Amygdala (tissue), 56 donors: ENCODE measurements around the gene C5orf52.
"Not testable (repeated sequence)": the region's sequence is repeated elsewhere in the genome, so short reads cannot be mapped to it uniquely, and the experiment has no call there.

Source experiments
- DNase-seq, 56 donors: peaks; one replicate each; lab custom pipeline; 2025; lab: John Stamatoyannopoulos, UW

C5orf52 gene

GRCh38 chr5:157674351-157674750 is 3.0 kb downstream of the C5orf52 start:
- DNase-seq = not testable (repeated sequence)

- no peak for DNase-seq
Observed at GRCh38 chr5:157677931-157678330, 6.6 kb downstream of the C5orf52 start.

DNA sequence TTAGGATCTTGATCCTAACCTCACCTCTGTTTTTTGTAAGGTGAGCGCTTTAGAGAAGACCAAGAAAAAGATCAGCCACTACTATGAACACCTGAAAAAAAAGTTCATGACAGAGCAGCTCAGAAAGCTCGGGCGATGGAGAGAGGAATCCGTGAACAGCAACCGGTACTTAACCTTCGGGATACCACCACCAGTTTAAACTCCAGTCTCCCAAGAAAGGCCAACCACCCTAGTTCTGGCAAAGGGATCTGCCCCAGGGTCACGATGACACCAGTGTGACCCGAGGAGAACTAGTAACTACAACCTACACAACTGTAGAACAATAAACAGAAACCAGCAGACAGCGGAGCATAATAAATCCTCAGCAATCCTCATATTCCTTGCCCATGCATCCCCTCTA is 8.5 kb downstream of the C5orf52 start:
- no peak for DNase-seq

- no peak for DNase-seq
Observed at GRCh38 chr5:157680239-157680638, 8.9 kb downstream of the C5orf52 start.

GRCh38 chr5:157681048-157681447 is 9.7 kb downstream of the C5orf52 start:
- no peak for DNase-seq

GRCh38 chr5:157682257-157682656 is 10.9 kb downstream of the C5orf52 start:
- no peak for DNase-seq

DNA sequence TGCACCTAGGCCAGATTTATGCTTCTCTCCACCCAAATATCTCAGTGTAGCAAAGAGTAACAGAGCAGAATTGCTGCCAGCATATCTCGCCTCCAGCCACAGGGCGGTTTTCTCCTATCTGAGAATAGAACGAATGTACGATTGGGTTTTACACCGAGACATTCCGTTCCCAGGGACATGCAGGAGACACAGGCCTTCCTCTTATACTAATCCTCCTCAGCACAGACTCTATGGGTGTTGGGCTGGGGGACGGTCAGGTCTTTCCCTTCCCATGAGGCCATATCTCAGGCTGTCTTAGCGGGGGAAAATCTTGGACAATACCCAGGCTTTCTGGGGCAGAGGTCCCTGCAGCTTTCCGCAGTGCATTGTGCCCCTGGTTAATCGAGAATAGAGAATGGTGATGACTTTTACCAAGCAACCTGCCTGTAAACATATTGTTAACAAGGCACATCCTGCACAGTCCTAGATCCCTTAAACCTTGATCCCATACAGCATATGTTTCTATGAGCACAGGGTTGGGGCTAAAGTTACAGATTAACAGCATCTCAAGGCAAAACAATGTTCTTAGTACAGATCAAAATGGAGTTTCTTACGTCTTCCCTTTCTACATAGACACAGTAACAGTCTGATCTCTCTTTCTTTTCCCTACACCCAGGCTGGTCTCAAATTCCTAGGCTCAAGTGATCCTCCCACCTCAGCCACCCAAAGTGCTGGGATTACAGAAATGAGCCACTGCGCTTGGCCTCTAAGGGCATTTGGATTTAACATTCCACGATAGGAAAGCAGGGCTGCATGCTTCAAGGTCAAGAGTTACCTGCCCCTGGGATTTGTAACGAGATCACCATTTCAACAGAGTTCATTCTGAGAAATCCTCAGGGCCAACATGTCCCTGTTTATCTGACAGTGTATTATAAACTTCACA is 15.2 kb downstream of the C5orf52 start:
- DNase-seq = not testable (repeated sequence)

GRCh38 chr5:157687198-157687554 is 15.8 kb downstream of the C5orf52 start:
- no peak for DNase-seq

DNA sequence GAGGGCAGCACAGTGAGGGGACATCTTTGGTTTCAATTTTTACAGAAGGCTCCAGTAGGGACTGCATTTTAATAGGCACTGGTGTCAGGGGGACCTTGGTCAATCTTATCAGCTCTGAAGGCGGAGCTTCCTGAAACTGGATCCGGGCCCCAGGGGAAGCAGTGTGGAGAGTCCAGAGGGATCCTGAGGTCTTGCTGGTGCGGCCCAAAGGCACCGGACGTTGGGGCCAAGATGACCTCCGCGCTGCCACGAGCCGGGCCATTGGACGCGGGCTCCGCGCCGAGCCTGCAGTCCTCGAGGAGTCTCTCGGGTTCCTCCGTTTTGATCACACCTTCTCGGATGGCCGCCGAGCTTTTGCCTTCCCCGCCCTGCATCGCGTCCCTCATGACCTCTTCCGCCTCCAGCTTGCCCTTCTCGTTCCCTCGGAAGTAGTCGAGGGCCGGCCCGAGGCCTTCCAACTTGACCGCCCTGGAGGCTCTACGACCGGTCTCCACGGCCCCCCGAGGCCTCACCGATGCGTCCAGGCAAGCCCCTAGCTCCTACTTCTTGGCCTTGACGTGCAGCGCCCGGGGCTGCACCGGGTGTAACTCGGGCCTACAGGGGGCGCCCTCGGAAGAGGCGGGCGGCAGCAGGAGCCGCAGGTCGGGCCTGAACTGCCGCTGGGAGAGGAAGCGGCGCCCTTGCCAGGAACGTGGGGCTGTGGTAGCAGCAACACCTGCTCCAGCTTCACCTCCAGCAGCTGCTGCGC is 18.8 kb downstream of the C5orf52 start:
- no peak for DNase-seq

DNA sequence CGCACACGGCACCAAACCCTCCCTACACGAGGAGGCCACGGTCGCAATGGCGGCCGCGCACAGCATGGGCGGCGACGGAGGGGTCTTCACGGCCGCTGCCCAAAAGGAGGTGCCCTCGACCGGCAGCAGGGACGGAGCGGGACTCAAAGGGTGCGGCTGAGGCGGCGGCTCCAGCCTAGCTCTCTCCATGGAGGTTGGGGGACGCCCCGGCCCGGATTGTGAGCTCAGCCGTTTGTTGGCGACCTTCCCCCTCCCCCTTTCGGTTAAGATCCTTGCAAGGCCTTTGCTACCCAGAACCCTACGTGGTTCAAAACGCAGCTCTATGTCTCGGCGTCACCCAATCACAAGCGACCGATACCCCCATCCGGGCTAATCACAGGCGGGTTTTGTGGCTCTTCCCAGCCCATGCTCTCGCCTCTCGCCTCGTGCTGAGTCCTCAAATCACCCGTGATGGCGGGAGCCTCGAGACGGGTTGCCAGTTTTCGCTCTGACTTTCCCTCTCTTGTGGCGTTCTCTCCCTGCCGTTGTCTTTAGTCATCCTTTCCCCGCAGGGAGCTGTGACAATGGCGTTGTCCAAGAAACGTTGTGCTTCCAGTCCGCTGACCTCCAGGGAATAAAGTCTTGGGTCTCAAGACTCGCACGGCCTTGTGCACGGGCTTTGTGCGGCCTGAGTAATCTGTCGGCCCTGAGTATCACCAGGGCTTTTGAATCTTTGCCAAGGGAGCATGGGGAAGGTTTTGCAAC is 19.5 kb downstream of the C5orf52 start:
- no peak for DNase-seq

- not testable (repeated sequence) for DNase-seq
Observed at GRCh38 chr5:157693816-157694215, 22.5 kb downstream of the C5orf52 start.

DNA sequence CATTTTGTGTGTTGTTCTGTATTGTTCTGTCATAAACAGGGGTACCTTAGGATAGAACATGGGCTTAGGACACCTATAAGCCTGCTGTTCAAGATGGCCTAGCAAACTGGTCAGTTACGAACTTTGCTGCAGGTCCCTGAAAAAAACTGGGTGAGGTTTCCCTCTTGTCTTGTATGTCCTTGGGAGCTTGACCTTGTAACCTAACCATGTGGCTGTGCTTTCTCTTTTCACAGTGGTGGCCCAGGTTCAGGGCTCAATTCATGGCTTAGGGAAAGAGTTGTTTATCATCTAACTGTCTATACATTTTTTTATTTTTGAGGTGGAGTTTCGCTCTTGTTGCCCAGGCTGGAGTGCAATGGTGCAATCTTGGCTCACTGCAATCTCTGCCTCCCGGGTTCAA is 24.8 kb downstream of the C5orf52 start:
- DNase-seq = not testable (repeated sequence)

DNA sequence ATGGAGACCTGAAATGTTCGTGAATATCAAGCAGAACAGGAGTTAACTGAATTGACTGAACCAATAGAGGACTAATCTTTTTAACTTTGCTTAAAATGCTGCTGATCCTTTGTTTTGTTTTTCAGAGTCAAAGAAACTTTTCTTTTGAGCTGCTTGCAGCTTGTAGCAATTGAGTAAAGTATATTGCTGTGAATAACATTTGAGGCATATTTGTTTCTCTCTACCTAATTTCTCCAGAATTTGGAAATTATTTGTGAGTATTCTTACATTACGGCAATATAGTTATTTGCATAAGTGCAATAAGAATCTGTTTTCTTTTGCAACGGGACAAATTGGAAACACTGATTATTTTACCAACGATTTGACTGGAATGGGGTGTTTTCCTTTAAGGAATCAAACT is 27.3 kb downstream of the C5orf52 start:
- DNase-seq = not testable (repeated sequence)

DNA sequence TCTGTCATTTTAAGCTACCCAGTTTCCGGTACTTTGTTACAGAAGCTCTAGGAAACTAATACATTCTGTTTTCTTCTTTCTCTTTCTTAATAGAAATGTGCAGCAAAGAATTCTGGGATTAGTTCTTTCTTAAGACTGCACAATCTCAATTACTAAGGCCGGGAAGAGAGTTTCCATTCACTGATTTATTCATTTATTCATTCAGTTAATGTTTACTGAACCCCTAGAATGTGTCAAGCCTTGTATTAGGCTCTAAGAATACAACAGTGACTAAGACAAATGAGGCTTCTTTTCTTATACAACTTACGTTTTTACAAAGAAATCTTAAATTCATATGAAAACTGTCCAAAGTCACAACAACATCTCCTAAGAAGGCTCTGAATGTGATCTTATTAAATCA is 32.4 kb downstream of the C5orf52 start:
- no peak for DNase-seq

- no peak for DNase-seq
Observed at GRCh38 chr5:157708866-157709265, 37.5 kb downstream of the C5orf52 start.

DNA sequence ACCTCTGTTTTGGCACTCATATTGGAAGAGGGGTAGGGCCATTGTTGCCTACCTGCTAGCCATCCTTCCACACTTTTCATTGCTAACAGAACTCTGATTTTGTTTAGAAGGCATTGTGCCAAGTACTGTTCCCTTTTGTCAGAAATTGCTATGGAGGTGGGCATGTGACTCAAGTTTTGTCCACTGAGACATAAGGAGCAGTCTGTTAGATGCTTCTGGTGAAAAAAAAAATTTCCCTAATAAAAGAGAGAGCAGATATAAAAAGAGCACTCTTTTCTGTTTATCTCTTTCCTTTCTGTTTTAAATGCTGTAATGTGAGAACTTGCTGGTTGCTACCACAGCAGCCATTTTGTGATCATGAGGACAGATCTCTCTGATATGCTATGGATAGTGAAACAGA is 38.0 kb downstream of the C5orf52 start:
- no peak for DNase-seq

DNA sequence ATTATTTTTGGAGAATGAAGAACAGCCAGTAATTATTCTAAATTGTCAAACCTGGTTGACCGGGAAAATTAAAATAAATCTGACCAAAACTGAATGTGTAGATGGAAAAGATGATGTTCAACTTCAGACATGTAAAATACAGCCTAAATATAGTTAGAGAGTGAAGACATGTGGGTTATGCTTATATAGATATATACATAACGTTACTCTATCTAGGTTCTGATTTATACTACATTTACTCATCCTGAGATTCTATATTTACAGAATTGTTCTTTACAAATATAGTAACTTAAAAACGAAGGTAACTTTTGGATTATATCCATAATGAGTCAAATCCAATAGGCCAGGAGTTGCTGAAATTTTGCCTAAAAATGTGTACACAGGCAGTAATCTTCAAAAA is 39.1 kb downstream of the C5orf52 start:
- DNase-seq = no peak

- no peak for DNase-seq
Observed at GRCh38 chr5:157710882-157711281, 39.5 kb downstream of the C5orf52 start.

DNA sequence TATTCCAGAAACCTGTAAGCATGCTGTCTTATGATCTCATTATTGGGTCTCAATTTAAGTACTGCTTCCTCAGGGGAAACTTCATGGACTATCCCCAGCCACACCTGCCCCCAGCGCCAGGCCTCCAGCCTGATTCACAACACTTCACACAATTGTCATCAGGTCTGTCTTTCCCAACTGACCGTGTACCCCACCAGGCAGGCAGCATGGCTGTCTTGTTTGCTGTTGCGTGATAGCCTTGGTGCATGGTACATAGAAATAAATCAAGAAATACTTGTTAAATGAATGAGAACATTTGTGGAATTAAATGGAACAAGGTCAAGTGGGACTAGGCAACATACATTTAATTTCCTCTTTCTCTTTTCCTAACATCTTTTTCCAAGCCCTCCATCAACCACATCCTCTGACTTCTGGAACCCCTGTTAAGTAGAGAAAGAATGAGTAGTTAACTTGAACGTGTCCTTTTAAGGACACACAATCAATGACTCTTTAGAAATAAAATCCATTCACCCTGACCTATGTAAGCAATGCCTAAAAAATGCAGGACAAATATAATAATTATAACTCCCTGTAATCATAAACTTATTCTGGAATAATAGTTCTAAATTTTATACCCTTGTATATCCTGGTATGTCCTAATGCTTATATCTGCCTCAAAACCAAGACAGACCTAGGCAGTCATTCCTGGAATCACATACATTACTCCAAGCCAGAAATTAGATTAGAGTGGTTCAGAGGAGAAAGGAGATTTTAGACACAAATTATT is 42.7 kb downstream of the C5orf52 start:
- no peak for DNase-seq

- no peak for DNase-seq
Observed at GRCh38 chr5:157714596-157714864, 43.2 kb downstream of the C5orf52 start.

DNA sequence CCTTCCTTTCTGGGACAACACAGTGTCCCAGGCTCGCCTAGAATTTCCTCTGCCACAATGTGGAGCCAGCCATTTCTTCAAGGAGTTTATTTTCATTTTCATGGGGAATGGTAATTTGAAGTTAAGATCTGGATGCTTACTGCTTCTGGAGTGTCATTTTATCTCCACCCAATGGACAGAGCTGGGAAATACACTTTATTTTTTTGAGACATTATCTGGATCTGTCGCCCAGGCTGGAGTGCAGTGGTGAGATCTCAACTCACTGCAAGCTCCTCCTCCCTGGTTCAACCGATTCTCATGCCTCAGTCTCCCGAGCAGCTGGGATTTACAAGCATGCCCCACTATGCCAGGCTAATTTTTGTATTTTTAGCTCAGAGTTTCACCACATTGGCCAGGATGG is 47.2 kb downstream of the C5orf52 start:
- DNase-seq = peak in 28 of 56 donors; percentile 2 to 65 (median 11)
